Coronary artery (tissue), 2 donors: ENCODE data around the gene REEP6.
A peak's percentile ranks its signal among the peaks of the same experiment; 100 is the strongest.

Experiments used
- DNase-seq: peaks from one replicate; pipeline ENCODE4 v3.0.0-alpha.2; 2017; ENCODE audit warnings: low spot score
- H3K27ac ChIP-seq, 2 donors: fragments of 200-600 bp; sonication (generic); one replicate each; pipeline ENCODE4 v1.5.1; 2016 to 2019
- H3K4me3 ChIP-seq: fragments of 200-600 bp; sonication (generic); 2 replicates; pipeline ENCODE4 v1.5.1; 2016; ENCODE audit warnings: mild to moderate bottlenecking, moderate library complexity
- CTCF ChIP-seq: fragments of 200-600 bp; sonication (generic); IDR thresholded peaks from one replicate; pipeline ENCODE4 v1.5.1; 2019; ENCODE audit warnings: antibody characterized with exemption

REEP6 gene

GRCh38 chr19:1503089-1503924 is 12.3 kb downstream of the REEP6 start:
- Histone ChIP-seq H3K4me3 (peak overlapping the region; percentile 42), H3K27ac (no peak overlapping the region)
- peak; percentile 61 for TF ChIP-seq CTCF
- DNase-seq = no peak

GRCh38 chr19:1503925-1504773 is 13.2 kb downstream of the REEP6 start:
- TF ChIP-seq CTCF = no peak
- DNase-seq = no peak
- Histone ChIP-seq H3K4me3 (no peak overlapping the region), H3K27ac (no peak overlapping the region)

- Histone ChIP-seq H3K4me3 (no peak overlapping the region), H3K27ac (no peak overlapping the region)
- TF ChIP-seq CTCF = no peak
- no peak for DNase-seq
Measured at GRCh38 chr19:1505012-1505411, 14.0 kb downstream of the REEP6 start.

GRCh38 chr19:1505991-1506881 is 15.3 kb downstream of the REEP6 start:
- H3K4me3 ChIP-seq = no peak overlapping the region
- H3K27ac ChIP-seq = no peak overlapping the region
- TF ChIP-seq CTCF = no peak
- DNase-seq = no peak

- peak overlapping the region in 1 of 2 donors; percentile 94 for H3K27ac ChIP-seq
- no peak for DNase-seq
- H3K4me3 ChIP-seq = peak overlapping the region; percentile 72
- no peak for TF ChIP-seq CTCF
Measured at GRCh38 chr19:1507192-1507660, 16.2 kb downstream of the REEP6 start.

GRCh38 chr19:1507763-1508506 is 17.0 kb downstream of the REEP6 start:
- H3K27ac ChIP-seq = peak overlapping the region; percentile 58 to 94
- H3K4me3 ChIP-seq = peak overlapping the region; percentile 72
- DNase-seq = peak; percentile 93
- no peak for TF ChIP-seq CTCF
